ENCODE measurements around the gene KDM3A. TPM values are rescaled to one million over a fixed set of nuclear protein-coding genes. Genes with fewer than 3 reads are reported as not detected.

KDM3A gene
- total and polyA plus RNA-seq, 2 of the 8 experiments (the other 6 are each of a cell fraction or from before 2014, with no cell fraction given), result 15.8 to 29.2 TPM

- H4K5ac ChIP-seq (ENCODE audit: insufficient read length, low read depth, low read length), result no peak overlapping the region
- H3K4me2 ChIP-seq (ENCODE audit: insufficient read depth in 1 of 2, low read depth in 2 of 2, low read length in 2 of 2), result no peak overlapping the region
- no peak overlapping the region for H2BK15ac ChIP-seq (ENCODE audit: low read length)
- no peaks in the 10 kb centered on the region for H3K9me3 ChIP-seq (ENCODE audit: insufficient read depth in 2 of 2, low read depth in 1 of 2, low read length in 1 of 2)
- WGBS, 2 experiments (ENCODE audit: extremely low coverage in 1 of 2, insufficient coverage in 1 of 2, insufficient read length in 1 of 2, insufficient replicate concordance in 2 of 2, low coverage in 1 of 2, low lambda C conversion rate in 2 of 2, missing lambda C conversion rate in 1 of 2), result 100% methylated on average over 1 of the region's 1 CpG; no CpG with 5 or more reads in 1 of the 2 experiments
- H2BK20ac ChIP-seq (ENCODE audit: low read length), result no peak overlapping the region
- no peaks in the 10 kb centered on the region for H3K4me1 ChIP-seq (replicated peaks in 1 of 4; ENCODE audit: control insufficient read depth in 3 of 4, insufficient read depth in 4 of 4, low read length in 3 of 4)
- H3K23ac ChIP-seq (ENCODE audit: insufficient read length), result no peak overlapping the region
- no peak overlapping the region for H4K91ac ChIP-seq (replicated peaks; ENCODE audit: insufficient read length, low read length)
- no peak overlapping the region for H2BK5ac ChIP-seq (ENCODE audit: low read depth, low read length)
- H3K27me3 ChIP-seq (replicated peaks in 1 of 4; ENCODE audit: control insufficient read depth in 3 of 4, extremely low read depth in 1 of 4, insufficient read depth in 3 of 4, low read length in 3 of 4), result peaks cover 0 to 1% (median 0%) of the 10 kb centered on the region in 4 experiments; a peak in 1 of 7 replicates
- H3K79me2 ChIP-seq (ENCODE audit: control insufficient read depth in 1 of 2, insufficient read depth in 2 of 2, low read length in 2 of 2), result no peaks in the 10 kb centered on the region
- POLR2A ChIA-PET (ENCODE audit: partially characterized antibody), result no interaction called here
- H2BK120ac ChIP-seq (replicated peaks; ENCODE audit: low read depth, low read length), result no peak overlapping the region
- no peak overlapping the region for H3K14ac ChIP-seq (ENCODE audit: insufficient read length)
- DNase-seq (ENCODE audit: low read depth in 1 of 2, low spot score in 2 of 2) (no peak), FAIRE-seq (no peak)
- H3K9ac ChIP-seq (replicated peaks in 1 of 4; ENCODE audit: extremely low read depth in 1 of 4, low read depth in 3 of 4, low read length in 3 of 4), result no peak overlapping the region
- H3K36me3 ChIP-seq (ENCODE audit: control insufficient read depth in 2 of 4, insufficient read depth in 4 of 4, low read length in 3 of 4), result peaks cover 14 to 46% (median 33%) of the 10 kb centered on the region in 4 experiments
- CTCF ChIA-PET (ENCODE audit: partially characterized antibody), result no interaction called here
- H2AFZ ChIP-seq (ENCODE audit: low read length), result no peak overlapping the region
- no peak overlapping the region for H3K4me3 ChIP-seq (ENCODE audit: extremely low read depth in 1 of 4, insufficient read depth in 2 of 4, low read depth in 3 of 4, low read length in 4 of 4)
- peaks cover 0 to 3% of the 10 kb centered on the region in 2 experiments for H4K20me1 ChIP-seq (replicated peaks in 1 of 2; ENCODE audit: control insufficient read depth in 1 of 2, insufficient read depth in 2 of 2, low read length in 2 of 2)
- H4K8ac ChIP-seq (ENCODE audit: extremely low read depth, insufficient read depth, low read length), result no peak overlapping the region
- no peaks in the 10 kb centered on the region for H3K79me1 ChIP-seq (ENCODE audit: low read depth, low read length)
- H3K23me2 ChIP-seq (ENCODE audit: low read depth, low read length), result no peaks in the 10 kb centered on the region
- H3K4ac ChIP-seq (replicated peaks; ENCODE audit: insufficient read length, low read depth, low read length), result no peak overlapping the region
- H2AK5ac ChIP-seq (ENCODE audit: low read depth, low read length), result no peak overlapping the region
- no peak overlapping the region for H3K27ac ChIP-seq (ENCODE audit: low read depth, low read length)
- no peak overlapping the region for H3K56ac ChIP-seq (replicated peaks; ENCODE audit: insufficient read length, low read depth, low read length)
- no peak overlapping the region for H3K18ac ChIP-seq (ENCODE audit: extremely low read depth, low read length)
- no peak overlapping the region for H2BK12ac ChIP-seq (ENCODE audit: low read depth, low read length)
- no peak for TF ChIP-seq EGR1 (IDR thresholded peaks at IDR 0.05; ENCODE audit: borderline replicate concordance, low read depth, low read length)
- TF ChIP-seq, protein P1, sequence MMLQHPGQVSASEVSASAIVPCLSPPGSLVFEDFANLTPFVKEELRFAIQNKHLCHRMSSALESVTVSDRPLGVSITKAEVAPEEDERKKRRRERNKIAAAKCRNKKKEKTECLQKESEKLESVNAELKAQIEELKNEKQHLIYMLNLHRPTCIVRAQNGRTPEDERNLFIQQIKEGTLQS (IDR thresholded peaks at IDR 0.05; ENCODE audit: insufficient read depth, low read depth, low read length), result no peak
- TF ChIP-seq CEBPB (IDR thresholded peaks at IDR 0.05; ENCODE audit: low read depth, low read length), result no peak
- TF ChIP-seq ZNF274 (IDR thresholded peaks at IDR 0.05; ENCODE audit: borderline replicate concordance, extremely low read depth, low read length), result no peak
- no peak for TF ChIP-seq CBX8 (IDR thresholded peaks at IDR 0.05; ENCODE audit: borderline replicate concordance, low read depth, low read length)
- no peak for TF ChIP-seq BRCA1 (IDR thresholded peaks at IDR 0.05; ENCODE audit: low read depth, low read length)
- TF ChIP-seq BACH1 (IDR thresholded peaks at IDR 0.05; ENCODE audit: low read length), result no peak
- TF ChIP-seq SIX5 (IDR thresholded peaks at IDR 0.05; ENCODE audit: low read depth, low read length), result no peak
- no peak for TF ChIP-seq RFX5 (IDR thresholded peaks at IDR 0.05; ENCODE audit: borderline replicate concordance, low read depth, low read length)
- no peak for TF ChIP-seq KDM4A (IDR thresholded peaks at IDR 0.05; ENCODE audit: low read depth, low read length, severe bottlenecking)
- TF ChIP-seq, protein P2, sequence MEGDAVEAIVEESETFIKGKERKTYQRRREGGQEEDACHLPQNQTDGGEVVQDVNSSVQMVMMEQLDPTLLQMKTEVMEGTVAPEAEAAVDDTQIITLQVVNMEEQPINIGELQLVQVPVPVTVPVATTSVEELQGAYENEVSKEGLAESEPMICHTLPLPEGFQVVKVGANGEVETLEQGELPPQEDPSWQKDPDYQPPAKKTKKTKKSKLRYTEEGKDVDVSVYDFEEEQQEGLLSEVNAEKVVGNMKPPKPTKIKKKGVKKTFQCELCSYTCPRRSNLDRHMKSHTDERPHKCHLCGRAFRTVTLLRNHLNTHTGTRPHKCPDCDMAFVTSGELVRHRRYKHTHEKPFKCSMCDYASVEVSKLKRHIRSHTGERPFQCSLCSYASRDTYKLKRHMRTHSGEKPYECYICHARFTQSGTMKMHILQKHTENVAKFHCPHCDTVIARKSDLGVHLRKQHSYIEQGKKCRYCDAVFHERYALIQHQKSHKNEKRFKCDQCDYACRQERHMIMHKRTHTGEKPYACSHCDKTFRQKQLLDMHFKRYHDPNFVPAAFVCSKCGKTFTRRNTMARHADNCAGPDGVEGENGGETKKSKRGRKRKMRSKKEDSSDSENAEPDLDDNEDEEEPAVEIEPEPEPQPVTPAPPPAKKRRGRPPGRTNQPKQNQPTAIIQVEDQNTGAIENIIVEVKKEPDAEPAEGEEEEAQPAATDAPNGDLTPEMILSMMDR (IDR thresholded peaks at IDR 0.05; ENCODE audit: control extremely low read depth in 1 of 3, insufficient read depth in 1 of 3, low read depth in 1 of 3, low read length in 3 of 3), result no peak
- no peak for TF ChIP-seq TAF1 (IDR thresholded peaks at IDR 0.05; ENCODE audit: low read depth, low read length)
These were observed 29.7 kb downstream of the KDM3A start for GRCh38 chr2:86470890-86471289.
